Measurements from ENCODE around the gene PROC.
"Not testable (repeated sequence)": the region's sequence is repeated elsewhere in the genome, so short reads cannot be mapped to it uniquely, and the experiment has no call there.

PROC gene

DNA sequence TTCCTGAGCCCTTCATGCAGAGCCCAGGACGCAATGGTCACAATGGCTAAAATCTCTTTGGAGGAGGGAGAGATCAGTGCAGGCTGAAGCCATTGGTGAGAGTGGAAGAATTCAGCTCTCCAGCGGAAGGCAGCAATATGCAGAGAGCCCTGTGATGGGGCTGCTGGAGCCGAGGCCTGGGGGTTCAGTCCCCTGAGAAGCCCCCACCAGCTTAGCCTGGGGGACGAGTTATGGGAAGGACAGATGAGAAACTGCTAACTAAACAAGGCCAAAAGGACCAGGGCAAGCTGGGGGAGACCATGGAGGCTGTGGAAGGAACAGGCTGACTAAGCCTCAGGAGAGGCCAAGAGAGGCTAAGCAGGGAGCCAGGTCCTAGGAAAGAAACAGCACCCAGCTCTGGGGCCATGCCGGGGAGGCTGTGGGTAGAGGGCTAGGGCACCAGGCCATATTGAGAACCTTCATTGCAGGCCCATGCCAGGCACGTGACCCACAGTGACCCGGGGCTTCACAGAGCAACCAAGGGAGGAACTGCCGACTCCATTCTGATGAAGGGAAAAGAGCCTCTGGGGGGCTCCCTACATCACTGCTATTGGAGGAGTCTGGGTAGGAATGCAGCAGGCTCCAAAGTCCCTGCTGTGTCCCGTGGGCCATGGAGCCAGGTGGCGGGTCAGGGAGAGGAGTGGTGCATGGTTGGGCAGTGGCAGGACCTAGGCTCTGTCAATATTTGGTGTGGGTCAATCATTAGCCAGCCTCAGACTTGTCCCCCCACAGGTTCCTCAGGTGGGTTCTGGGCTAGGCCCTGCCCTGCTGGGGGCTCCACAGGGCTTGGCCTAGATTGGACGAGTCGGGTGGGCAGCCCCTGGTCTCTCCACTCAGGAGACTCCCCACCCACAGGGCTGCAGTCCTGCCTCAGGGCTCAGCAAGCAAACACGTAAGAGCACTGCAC is 19.8 kb downstream of the PROC start:
- intact Hi-C loops (cut with micrococcal nuclease): no loop called here
- H3K4me3 Mint-ChIP-seq: no peak overlapping the region
- no peaks in the 10 kb centered on the region for H3K27me3 Mint-ChIP-seq
- H3K27ac Mint-ChIP-seq: no peak overlapping the region
- no peaks in the 10 kb centered on the region for H3K4me1 Mint-ChIP-seq (ENCODE audit: low read depth)
- peaks cover 10% of the 10 kb centered on the region for H3K9me3 Mint-ChIP-seq
- H3K36me3 Mint-ChIP-seq (ENCODE audit: low read depth): no peaks in the 10 kb centered on the region

DNA sequence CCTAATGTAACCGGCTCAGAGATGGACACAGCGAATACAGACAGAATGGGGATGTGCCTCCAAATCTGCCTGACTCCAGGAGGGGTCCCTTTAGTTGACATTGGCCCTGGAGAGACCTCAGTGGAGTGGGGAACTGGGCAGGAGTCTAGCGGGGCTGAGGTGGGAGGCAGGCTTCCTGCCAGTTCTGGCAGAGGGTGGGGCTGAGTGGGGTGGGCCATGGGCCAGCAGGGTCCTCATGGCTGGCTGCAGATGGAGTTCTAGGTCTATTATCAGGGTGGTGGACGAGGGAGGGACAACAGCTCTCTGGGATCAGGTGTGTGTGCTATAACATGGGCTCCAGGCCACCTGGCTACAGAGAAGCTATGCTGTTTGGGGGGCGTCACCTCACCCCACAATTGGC is 21.1 kb downstream of the PROC start:
- intact Hi-C loops (cut with micrococcal nuclease): no loop called here
- Mint-ChIP-seq H3K27ac (no peak overlapping the region), H3K4me1 (ENCODE audit: low read depth) (no peaks in the 10 kb centered on the region), H3K36me3 (ENCODE audit: low read depth) (no peaks in the 10 kb centered on the region), H3K9me3 (peaks cover 10% of the 10 kb centered on the region), H3K27me3 (no peaks in the 10 kb centered on the region), H3K4me3 (no peak overlapping the region)

DNA sequence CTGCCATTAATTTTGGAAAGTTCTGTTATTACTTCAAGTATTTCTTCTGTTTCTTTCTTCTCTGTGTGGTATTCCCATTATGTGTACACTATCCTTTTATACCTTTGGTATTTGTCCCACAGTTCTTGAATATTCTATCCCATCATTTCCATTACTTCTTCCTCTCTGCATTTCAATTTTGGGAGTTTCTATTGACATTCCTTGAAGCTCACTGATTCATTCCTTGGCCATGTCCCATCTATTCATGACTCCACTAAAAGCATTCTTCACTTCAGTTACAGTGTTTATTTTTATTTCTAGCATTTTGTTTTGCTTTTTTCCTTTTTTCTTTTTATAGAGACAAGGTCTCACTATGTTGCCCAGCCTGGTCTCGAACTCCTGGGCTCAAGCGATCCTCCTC is 30.3 kb downstream of the PROC start:
- intact Hi-C loops (cut with micrococcal nuclease): no loop called here
- H3K4me3 Mint-ChIP-seq: no peak overlapping the region
- no peaks in the 10 kb centered on the region for H3K36me3 Mint-ChIP-seq (ENCODE audit: low read depth)
- H3K27ac Mint-ChIP-seq: no peak overlapping the region
- H3K4me1 Mint-ChIP-seq (ENCODE audit: low read depth): peaks cover 10% of the 10 kb centered on the region
- no peaks in the 10 kb centered on the region for H3K27me3 Mint-ChIP-seq
- peaks cover 11% of the 10 kb centered on the region for H3K9me3 Mint-ChIP-seq

DNA sequence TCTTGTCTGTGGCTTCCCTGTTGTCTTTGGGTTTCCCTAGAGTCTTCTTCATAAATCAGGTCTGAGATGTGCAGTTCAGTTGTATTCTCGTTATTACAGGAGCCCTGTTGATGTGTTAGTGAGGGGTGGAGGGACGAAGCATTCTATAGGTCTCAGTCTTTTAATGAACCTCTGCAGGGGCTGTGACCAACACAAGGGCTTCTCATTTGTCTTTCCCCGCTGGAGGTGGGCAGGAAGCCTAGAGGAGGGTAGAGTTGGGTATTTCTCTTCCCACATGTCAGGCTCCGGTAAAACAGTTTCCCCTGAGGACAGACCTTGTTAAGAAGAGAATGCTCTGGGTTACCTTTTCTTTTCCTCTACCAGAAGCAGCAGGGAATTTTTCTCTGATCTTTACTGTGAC is 31.2 kb downstream of the PROC start:
- no peaks in the 10 kb centered on the region for H3K27me3 Mint-ChIP-seq
- H3K4me3 Mint-ChIP-seq: no peak overlapping the region
- intact Hi-C loops (cut with micrococcal nuclease): no loop called here
- no peak overlapping the region for H3K27ac Mint-ChIP-seq
- H3K9me3 Mint-ChIP-seq: peaks cover 11% of the 10 kb centered on the region
- no peaks in the 10 kb centered on the region for H3K36me3 Mint-ChIP-seq (ENCODE audit: low read depth)
- H3K4me1 Mint-ChIP-seq (ENCODE audit: low read depth): peaks cover 10% of the 10 kb centered on the region

DNA sequence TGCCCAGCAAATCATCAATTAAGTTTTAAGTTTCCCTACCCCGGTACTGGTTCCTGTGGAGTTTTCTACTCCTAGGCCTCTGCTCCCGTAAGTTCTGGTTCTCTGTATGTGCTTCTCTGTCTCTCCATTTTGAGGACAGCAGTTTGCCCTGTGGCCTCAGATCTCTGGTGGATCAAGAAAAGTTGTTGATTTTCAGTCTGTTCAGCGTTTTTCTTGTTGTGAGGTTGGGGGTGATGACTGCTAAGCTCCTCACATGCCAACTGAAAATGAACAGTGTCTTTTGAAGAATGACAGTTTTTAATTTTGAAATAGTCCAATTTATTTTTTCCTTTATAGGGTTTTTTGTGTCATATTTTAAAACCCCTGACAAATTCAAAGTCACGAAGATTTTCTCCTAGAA is 31.7 kb downstream of the PROC start:
- no peak overlapping the region for H3K27ac Mint-ChIP-seq
- no peaks in the 10 kb centered on the region for H3K27me3 Mint-ChIP-seq
- H3K4me3 Mint-ChIP-seq: no peak overlapping the region
- peaks cover 10% of the 10 kb centered on the region for H3K4me1 Mint-ChIP-seq (ENCODE audit: low read depth)
- peaks cover 7% of the 10 kb centered on the region for H3K9me3 Mint-ChIP-seq
- intact Hi-C loops (cut with micrococcal nuclease): no loop called here
- H3K36me3 Mint-ChIP-seq (ENCODE audit: low read depth): no peaks in the 10 kb centered on the region

DNA sequence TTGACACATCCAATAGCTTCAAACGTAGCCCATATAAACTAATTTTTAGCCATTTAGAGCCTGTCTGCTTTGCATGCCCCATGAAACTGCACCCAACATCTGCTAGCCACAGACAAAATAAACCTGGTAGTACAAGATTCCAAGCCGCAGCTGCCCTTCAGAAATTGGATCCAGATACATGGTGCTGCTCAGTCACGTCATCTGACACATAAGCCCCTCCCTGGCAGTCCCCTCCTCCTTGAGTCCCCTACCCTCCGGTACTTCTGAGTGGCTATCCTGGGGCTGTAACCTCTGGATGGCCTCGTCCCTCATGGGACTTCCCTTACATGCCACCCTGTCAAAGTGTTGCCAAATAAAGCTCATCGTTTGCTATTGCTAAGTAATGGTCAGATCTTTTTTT is 33.8 kb downstream of the PROC start:
- no peaks in the 10 kb centered on the region for H3K27me3 Mint-ChIP-seq
- H3K9me3 Mint-ChIP-seq: no peaks in the 10 kb centered on the region
- peaks cover 18% of the 10 kb centered on the region for H3K4me1 Mint-ChIP-seq (ENCODE audit: low read depth)
- no peak overlapping the region for H3K4me3 Mint-ChIP-seq
- H3K36me3 Mint-ChIP-seq (ENCODE audit: low read depth): no peaks in the 10 kb centered on the region
- intact Hi-C loops (cut with micrococcal nuclease): no loop called here
- H3K27ac Mint-ChIP-seq: no peak overlapping the region

DNA sequence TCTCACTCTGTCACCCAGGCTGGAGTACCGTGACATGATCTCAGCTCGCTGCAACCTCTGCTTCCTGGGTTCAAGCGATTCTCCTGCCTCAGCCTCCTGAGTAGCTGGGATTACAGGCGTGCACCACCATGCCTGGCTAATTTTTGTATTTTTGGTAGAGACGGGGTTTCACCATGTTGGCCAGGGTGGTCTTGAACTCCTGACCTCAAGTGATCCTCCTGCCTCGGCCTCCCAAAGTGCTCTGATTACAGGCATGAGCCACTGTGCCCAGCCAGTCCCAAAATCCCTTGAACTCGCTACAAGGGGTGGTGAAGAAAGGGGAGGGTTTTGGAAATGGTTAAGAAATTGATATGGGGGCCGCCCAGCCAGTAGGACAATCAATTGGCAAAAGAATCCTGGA is 34.2 kb downstream of the PROC start:
- intact Hi-C loops (cut with micrococcal nuclease); H3K9me3 Mint-ChIP-seq; H3K36me3 Mint-ChIP-seq (ENCODE audit: low read depth); H3K27ac Mint-ChIP-seq; H3K27me3 Mint-ChIP-seq; H3K4me3 Mint-ChIP-seq: not testable (repeated sequence)
- H3K4me1 Mint-ChIP-seq (ENCODE audit: low read depth): peaks cover 21% of the 10 kb centered on the region

DNA sequence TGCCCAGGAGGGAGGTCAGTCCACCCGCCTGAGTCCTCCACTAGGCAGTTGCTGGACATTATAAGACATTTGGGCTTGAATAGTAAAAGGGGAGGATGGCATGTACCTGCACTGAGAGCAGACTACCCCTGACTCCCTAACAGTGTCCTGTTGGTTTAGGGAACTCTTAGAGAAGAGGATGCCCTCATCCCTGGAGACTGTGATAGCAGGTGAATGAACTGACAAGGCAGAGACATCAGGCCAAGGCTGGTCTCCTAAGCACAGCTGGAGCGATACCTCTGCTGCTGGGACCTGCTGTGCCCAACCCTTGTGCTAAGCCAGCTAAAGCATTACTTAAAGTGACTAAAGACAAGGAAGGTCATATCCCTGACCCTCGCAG is 34.8 kb downstream of the PROC start:
- H3K4me1 Mint-ChIP-seq (ENCODE audit: low read depth): peaks cover 27% of the 10 kb centered on the region
- H3K36me3 Mint-ChIP-seq (ENCODE audit: low read depth): no peaks in the 10 kb centered on the region
- intact Hi-C loops (cut with micrococcal nuclease): no loop called here
- no peak overlapping the region for H3K27ac Mint-ChIP-seq
- H3K4me3 Mint-ChIP-seq: no peak overlapping the region
- H3K9me3 Mint-ChIP-seq: no peaks in the 10 kb centered on the region
- no peaks in the 10 kb centered on the region for H3K27me3 Mint-ChIP-seq

DNA sequence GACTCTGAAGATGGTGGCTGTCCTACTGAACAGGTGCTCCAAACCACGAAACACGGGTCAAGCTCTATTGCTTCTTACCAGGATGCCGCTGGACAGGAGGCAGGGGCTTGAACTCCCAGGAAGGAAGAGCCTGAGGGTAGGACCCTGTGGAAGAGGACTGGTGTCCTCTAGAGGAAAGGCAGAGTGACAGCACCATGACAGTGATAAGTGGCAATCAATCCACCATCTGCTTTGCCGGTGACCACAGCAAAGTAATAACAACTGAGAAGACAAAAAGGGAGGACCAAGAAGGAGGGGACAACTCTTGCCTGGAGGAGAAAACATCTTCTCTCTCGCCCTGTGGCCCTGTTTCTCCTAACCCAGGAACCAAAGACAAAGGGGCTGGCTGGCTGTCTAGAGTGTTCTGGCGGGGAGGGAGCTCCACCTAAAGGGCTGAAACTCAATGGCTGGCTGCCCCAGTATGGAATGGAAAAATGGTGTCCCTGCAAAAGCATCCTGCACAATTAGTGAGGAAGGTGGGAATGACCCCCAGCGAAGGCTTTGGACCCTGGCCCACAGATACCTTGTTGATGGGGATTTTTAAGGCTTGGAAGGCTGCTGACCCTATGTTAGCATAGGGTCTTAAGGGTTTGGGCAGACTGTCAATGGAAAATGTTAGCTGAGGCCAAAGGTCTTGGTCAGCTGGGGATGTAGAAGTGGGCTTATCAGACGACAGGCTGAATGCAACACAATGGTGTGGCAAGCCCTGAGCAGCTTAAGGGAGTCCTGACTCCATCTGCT is 35.4 kb downstream of the PROC start:
- Mint-ChIP-seq H3K9me3 (no peaks in the 10 kb centered on the region), H3K4me3 (no peak overlapping the region), H3K4me1 (ENCODE audit: low read depth) (peaks cover 33% of the 10 kb centered on the region), H3K36me3 (ENCODE audit: low read depth) (no peaks in the 10 kb centered on the region), H3K27ac (no peak overlapping the region), H3K27me3 (no peaks in the 10 kb centered on the region)
- intact Hi-C loops (cut with micrococcal nuclease): no loop called here

DNA sequence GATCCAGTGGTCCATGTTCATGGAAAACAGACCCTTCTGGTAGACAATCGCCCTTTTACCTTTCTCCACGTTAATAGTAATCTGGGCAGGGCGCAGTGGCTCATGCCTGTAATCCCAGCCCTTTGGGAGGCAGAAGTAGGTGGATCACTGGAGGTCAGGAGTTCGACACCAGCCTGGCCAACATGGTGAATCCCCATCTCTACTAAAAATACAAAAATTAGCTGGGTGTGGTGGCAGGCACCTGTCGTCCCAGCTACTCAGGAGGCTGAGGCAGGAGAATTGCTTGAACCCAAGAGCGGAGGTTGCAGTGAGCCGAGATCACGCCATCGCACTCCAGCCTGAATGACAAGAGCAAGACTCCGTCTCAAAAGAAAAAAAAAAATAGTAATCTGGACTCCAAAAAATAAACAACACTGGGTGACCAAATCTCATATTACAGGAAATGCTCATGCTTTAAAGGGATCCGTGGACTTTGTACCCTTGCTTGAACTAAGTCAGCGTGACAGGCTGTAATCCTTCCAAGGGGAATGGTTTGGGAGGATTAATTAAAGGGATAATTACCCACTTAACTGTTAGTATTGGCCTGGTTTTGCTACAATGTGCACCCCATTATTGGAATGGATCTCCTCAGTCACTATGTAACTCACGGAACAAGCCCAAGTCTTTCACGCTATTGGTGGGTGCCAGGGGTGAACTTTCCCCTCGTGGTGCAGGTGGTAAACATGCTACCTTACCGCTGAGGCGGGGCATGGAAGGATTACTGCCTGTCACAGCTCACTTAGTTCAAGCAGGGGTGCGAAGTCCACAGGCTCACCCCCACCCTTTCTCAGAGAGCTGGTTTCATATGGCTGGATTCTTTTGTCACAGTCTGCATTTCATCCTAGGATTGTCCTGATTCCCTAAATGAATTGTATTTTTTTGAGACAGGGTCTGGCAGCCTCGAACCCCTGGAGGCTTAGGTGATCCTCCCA is 36.7 kb downstream of the PROC start:
- Mint-ChIP-seq H3K36me3 (ENCODE audit: low read depth) (no peaks in the 10 kb centered on the region), H3K27ac (peak overlapping the region; percentile 21)

DNA sequence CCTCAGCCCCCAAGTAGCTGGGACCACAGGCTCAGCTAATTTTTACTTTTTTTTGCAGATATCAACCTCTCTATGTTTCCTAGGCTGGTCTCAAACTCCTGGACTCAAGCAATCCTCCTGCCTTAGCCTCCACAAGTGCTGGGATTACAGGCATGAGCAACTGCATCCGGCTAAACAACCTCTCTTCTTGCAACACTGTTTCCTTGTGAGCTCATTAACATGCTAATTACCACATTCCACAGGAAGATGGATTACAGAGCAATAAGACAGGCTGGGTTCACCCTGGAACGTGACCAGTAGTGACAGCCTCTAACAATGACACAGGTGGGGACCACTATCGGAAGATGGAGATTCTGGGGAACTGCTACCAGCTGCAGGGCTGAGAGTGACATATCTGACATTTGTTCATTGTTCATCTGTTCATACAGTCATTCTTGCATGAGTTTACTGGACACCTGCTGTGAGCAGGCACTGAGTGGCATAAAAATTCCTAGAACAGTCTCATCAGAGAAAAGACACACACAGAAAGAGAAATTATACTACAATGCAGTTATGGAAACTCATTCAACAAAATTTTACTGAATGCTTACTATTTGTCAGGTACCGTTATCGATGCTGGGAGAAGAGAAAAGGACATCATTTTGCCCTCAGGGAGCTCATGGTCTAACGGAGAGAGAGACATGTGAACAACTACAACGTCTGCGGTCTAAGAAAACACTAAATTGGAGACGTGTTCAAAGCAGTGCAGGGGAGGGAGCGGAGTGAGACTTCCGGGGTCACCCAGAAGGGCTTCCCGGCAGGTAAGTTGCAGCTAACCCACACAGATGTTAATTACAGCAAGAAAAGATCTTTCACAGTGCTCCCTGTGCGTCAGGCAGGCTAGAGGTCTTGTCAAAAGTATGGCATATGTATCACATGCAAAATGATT is 37.6 kb downstream of the PROC start:
- Mint-ChIP-seq H3K4me1 (ENCODE audit: low read depth) (peaks cover 37% of the 10 kb centered on the region), H3K27me3 (no peaks in the 10 kb centered on the region)
- intact Hi-C loops (cut with micrococcal nuclease): no loop called here

More for the DNA sequence above, 36.7 kb downstream of the PROC start:
- intact Hi-C loops (cut with micrococcal nuclease): no loop called here
- Mint-ChIP-seq H3K9me3 (no peaks in the 10 kb centered on the region), H3K4me3 (no peak overlapping the region), H3K4me1 (ENCODE audit: low read depth) (peaks cover 37% of the 10 kb centered on the region), H3K27me3 (no peaks in the 10 kb centered on the region)

DNA sequence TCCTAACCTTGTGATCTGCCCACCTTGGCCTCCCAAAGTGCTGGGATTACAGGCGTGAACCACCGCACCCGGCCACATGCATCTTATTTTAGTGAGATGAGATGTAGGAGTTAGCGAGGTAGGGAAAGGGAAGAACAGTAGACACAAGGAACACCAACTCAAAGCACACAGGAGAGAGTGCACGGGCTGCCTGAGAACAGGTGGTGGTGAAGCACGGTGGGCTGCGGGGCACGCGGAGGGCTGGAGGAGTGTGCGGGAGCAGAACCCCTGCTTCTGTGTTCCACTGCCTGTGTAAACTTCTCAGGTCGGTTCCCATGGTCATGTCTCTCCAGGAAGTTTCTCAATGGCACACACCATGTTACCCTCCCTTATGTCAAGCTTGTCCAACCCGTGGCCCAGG is 38.7 kb downstream of the PROC start:
- Mint-ChIP-seq H3K4me3 (no peak overlapping the region), H3K27me3 (no peaks in the 10 kb centered on the region), H3K36me3 (ENCODE audit: low read depth) (no peaks in the 10 kb centered on the region), H3K27ac (no peak overlapping the region), H3K9me3 (no peaks in the 10 kb centered on the region), H3K4me1 (ENCODE audit: low read depth) (peaks cover 31% of the 10 kb centered on the region)
- intact Hi-C loops (cut with micrococcal nuclease): no loop called here

More for the DNA sequence above, 37.6 kb downstream of the PROC start:
- Mint-ChIP-seq H3K36me3 (ENCODE audit: low read depth) (no peaks in the 10 kb centered on the region), H3K27ac (peak overlapping the region; percentile 21), H3K4me3 (no peak overlapping the region), H3K9me3 (no peaks in the 10 kb centered on the region)

DNA sequence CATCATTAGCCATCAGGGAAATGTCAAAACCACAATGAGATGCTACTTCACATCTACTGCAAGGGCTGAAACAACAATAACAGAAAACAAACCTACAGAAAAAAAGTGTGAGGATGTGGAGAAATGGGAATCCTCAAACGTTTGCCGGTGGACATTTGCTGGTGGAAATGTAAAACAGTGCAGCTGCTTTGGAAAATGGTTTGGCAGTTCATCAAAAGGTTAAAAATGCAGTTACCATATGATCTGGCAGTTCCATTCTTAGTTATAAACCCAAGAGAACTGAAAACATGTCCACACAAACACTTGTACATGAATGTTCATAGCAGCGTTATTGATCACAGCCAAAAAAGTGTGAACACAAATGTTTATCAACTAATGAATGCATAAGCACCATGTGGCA is 44.2 kb downstream of the PROC start:
- no peak overlapping the region for H3K4me3 Mint-ChIP-seq
- H3K27ac Mint-ChIP-seq: no peak overlapping the region

More for the DNA sequence above, 44.2 kb downstream of the PROC start:
- H3K4me1 Mint-ChIP-seq (ENCODE audit: low read depth): peaks cover 24% of the 10 kb centered on the region
- intact Hi-C loops (cut with micrococcal nuclease): no loop called here
- no peaks in the 10 kb centered on the region for H3K9me3 Mint-ChIP-seq
- peaks cover 4% of the 10 kb centered on the region for H3K36me3 Mint-ChIP-seq (ENCODE audit: low read depth)
- H3K27me3 Mint-ChIP-seq: no peaks in the 10 kb centered on the region
